HEK293 (cell line): Measurements from ENCODE around the gene FAM83D.
A peak's percentile ranks its signal among the peaks of the same experiment; 100 is the strongest.

Source experiments
- GFI1B ChIP-seq: fragments of 450-650 bp; formaldehyde crosslinking; IDR thresholded peaks from 2 replicates; pipeline ENCODE4 v1.5.1; 2016; ENCODE audit warnings: missing biosample characterization, missing genetic modification characterization
- HOXC10 ChIP-seq: sonication (generic); formaldehyde crosslinking; IDR thresholded peaks from 2 replicates; pipeline ENCODE4 v1.8.1; 2023; ENCODE audit warnings: mild to moderate bottlenecking, missing genetic modification reagents
- TCF7L2 ChIP-seq: IDR thresholded peaks from 2 replicates; pipeline ENCODE4 v1.6.1; 2011; ENCODE audit warnings: low read depth, mild to moderate bottlenecking, inconsistent platforms, low read length, moderate library complexity, borderline replicate concordance
- ZBTB7A ChIP-seq: fragments of 450-650 bp; formaldehyde crosslinking; IDR thresholded peaks from 2 replicates; pipeline ENCODE4 v1.5.1; 2016; ENCODE audit warnings: low read depth, missing biosample characterization, missing genetic modification characterization
- ZNF184 ChIP-seq: fragments of 450-650 bp; IDR thresholded peaks from 2 replicates; pipeline ENCODE4 v1.5.1; 2018; ENCODE audit warnings: missing biosample characterization, mild to moderate bottlenecking, missing genetic modification characterization
- ZNF335 ChIP-seq: fragments of 450-650 bp; formaldehyde crosslinking; conservative IDR thresholded peaks from 2 replicates; pipeline ENCODE4 v1.5.1; 2016; ENCODE audit warnings: missing biosample characterization, missing genetic modification characterization
- ZNF560 ChIP-seq: fragments of 450-650 bp; formaldehyde crosslinking; IDR thresholded peaks from 2 replicates; pipeline ENCODE4 v1.5.1; 2017; ENCODE audit warnings: missing biosample characterization, missing genetic modification characterization, borderline replicate concordance
- ZNF830 ChIP-seq: fragments of 450-650 bp; IDR thresholded peaks from 2 replicates; pipeline ENCODE4 v1.5.0; 2018; ENCODE audit warnings: missing biosample characterization, missing genetic modification characterization, low read depth, mild to moderate bottlenecking, moderate library complexity
- TF ChIP-seq, protein P1 (sequence below): fragments of 450-650 bp; formaldehyde crosslinking; IDR thresholded peaks from 2 replicates; pipeline ENCODE4 v1.5.1; 2017; ENCODE audit warnings: missing biosample characterization, missing genetic modification characterization
- TF ChIP-seq, protein P2 (sequence below): fragments of 450-650 bp; formaldehyde crosslinking; IDR thresholded peaks from 2 replicates; pipeline ENCODE4 v1.5.1; 2016; ENCODE audit warnings: missing biosample characterization, missing genetic modification characterization
- TF ChIP-seq, protein P3 (sequence below): fragments of 450-650 bp; formaldehyde crosslinking; IDR thresholded peaks from 2 replicates; pipeline ENCODE4 v1.5.1; 2017; ENCODE audit warnings: missing biosample characterization, missing genetic modification characterization
- TF ChIP-seq, protein P4 (sequence below): fragments of 450-650 bp; formaldehyde crosslinking; IDR thresholded peaks from 2 replicates; pipeline ENCODE4 v1.5.1; 2016; ENCODE audit warnings: missing biosample characterization, missing genetic modification characterization
- TF ChIP-seq, protein P5 (sequence below): fragments of 450-650 bp; formaldehyde crosslinking; IDR thresholded peaks from 2 replicates; pipeline ENCODE4 v1.5.1; 2017; ENCODE audit warnings: missing biosample characterization, missing genetic modification characterization

DNA sequence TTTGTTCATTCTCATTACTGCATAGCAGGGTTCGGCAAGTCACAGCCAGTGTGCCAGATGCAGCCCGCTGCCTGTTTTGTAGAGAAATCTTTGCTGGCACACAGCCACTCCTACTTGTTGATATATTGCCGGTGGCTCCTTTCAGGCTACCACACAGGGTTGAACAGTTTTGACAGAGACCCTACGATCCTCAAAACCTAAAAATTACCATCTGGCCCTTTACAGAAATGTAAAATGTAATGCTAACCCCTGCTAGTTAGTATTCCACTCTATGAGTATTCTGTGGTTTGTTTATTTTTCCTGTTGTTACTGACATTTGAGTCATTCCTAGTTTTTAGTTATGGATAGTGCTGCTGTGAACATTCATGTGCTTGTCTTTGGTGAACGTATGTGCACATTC, 47.4 kb downstream of the FAM83D start:
- TF ChIP-seq, protein P1, sequence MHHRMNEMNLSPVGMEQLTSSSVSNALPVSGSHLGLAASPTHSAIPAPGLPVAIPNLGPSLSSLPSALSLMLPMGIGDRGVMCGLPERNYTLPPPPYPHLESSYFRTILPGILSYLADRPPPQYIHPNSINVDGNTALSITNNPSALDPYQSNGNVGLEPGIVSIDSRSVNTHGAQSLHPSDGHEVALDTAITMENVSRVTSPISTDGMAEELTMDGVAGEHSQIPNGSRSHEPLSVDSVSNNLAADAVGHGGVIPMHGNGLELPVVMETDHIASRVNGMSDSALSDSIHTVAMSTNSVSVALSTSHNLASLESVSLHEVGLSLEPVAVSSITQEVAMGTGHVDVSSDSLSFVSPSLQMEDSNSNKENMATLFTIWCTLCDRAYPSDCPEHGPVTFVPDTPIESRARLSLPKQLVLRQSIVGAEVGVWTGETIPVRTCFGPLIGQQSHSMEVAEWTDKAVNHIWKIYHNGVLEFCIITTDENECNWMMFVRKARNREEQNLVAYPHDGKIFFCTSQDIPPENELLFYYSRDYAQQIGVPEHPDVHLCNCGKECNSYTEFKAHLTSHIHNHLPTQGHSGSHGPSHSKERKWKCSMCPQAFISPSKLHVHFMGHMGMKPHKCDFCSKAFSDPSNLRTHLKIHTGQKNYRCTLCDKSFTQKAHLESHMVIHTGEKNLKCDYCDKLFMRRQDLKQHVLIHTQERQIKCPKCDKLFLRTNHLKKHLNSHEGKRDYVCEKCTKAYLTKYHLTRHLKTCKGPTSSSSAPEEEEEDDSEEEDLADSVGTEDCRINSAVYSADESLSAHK (tag by site-specific recombination): no peak
- TF ChIP-seq, protein P2, sequence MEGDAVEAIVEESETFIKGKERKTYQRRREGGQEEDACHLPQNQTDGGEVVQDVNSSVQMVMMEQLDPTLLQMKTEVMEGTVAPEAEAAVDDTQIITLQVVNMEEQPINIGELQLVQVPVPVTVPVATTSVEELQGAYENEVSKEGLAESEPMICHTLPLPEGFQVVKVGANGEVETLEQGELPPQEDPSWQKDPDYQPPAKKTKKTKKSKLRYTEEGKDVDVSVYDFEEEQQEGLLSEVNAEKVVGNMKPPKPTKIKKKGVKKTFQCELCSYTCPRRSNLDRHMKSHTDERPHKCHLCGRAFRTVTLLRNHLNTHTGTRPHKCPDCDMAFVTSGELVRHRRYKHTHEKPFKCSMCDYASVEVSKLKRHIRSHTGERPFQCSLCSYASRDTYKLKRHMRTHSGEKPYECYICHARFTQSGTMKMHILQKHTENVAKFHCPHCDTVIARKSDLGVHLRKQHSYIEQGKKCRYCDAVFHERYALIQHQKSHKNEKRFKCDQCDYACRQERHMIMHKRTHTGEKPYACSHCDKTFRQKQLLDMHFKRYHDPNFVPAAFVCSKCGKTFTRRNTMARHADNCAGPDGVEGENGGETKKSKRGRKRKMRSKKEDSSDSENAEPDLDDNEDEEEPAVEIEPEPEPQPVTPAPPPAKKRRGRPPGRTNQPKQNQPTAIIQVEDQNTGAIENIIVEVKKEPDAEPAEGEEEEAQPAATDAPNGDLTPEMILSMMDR: no peak
- TF ChIP-seq, protein P3, sequence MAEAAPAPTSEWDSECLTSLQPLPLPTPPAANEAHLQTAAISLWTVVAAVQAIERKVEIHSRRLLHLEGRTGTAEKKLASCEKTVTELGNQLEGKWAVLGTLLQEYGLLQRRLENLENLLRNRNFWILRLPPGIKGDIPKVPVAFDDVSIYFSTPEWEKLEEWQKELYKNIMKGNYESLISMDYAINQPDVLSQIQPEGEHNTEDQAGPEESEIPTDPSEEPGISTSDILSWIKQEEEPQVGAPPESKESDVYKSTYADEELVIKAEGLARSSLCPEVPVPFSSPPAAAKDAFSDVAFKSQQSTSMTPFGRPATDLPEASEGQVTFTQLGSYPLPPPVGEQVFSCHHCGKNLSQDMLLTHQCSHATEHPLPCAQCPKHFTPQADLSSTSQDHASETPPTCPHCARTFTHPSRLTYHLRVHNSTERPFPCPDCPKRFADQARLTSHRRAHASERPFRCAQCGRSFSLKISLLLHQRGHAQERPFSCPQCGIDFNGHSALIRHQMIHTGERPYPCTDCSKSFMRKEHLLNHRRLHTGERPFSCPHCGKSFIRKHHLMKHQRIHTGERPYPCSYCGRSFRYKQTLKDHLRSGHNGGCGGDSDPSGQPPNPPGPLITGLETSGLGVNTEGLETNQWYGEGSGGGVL (tag by site-specific recombination): no peak
- no peak for TF ChIP-seq TCF7L2
- TF ChIP-seq HOXC10 (CRISPR knock-in tag): no peak
- no peak for TF ChIP-seq ZNF830 (tag by site-specific recombination)
- TF ChIP-seq, protein P4, sequence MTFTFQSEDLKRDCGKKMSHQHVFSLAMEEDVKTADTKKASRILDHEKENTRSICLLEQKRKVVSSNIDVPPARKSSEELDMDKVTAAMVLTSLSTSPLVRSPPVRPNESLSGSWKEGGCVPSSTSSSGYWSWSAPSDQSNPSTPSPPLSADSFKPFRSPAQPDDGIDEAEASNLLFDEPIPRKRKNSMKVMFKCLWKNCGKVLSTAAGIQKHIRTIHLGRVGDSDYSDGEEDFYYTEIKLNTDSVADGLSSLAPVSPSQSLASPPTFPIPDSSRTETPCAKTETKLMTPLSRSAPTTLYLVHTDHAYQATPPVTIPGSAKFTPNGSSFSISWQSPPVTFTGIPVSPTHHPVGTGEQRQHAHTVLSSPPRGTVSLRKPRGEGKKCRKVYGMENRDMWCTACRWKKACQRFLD (tag by site-specific recombination): no peak
- no peak for TF ChIP-seq GFI1B (tag by site-specific recombination)
- TF ChIP-seq, protein P5, sequence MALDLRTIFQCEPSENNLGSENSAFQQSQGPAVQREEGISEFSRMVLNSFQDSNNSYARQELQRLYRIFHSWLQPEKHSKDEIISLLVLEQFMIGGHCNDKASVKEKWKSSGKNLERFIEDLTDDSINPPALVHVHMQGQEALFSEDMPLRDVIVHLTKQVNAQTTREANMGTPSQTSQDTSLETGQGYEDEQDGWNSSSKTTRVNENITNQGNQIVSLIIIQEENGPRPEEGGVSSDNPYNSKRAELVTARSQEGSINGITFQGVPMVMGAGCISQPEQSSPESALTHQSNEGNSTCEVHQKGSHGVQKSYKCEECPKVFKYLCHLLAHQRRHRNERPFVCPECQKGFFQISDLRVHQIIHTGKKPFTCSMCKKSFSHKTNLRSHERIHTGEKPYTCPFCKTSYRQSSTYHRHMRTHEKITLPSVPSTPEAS: no peak
- 0 out of 2 replicates have a peak, but pooled peaks have one; percentile 36 for TF ChIP-seq ZNF335
- TF ChIP-seq ZNF184 (tag by site-specific recombination): no peak
- TF ChIP-seq ZBTB7A: no peak
- no peak for TF ChIP-seq ZNF560 (tag by site-specific recombination)
